GM21360 (cell line): ENCODE measurements around the gene PTPRO.

Experiments used
- ATAC-seq: cut with Tn5 transposase; IDR thresholded peaks from one replicate; pipeline ENCODE4 v1.9.1; 2021; ENCODE audit warnings: mild to moderate bottlenecking, moderate library complexity; ENCODE audit not compliant: unreplicated experiment

Gene PTPRO

DNA sequence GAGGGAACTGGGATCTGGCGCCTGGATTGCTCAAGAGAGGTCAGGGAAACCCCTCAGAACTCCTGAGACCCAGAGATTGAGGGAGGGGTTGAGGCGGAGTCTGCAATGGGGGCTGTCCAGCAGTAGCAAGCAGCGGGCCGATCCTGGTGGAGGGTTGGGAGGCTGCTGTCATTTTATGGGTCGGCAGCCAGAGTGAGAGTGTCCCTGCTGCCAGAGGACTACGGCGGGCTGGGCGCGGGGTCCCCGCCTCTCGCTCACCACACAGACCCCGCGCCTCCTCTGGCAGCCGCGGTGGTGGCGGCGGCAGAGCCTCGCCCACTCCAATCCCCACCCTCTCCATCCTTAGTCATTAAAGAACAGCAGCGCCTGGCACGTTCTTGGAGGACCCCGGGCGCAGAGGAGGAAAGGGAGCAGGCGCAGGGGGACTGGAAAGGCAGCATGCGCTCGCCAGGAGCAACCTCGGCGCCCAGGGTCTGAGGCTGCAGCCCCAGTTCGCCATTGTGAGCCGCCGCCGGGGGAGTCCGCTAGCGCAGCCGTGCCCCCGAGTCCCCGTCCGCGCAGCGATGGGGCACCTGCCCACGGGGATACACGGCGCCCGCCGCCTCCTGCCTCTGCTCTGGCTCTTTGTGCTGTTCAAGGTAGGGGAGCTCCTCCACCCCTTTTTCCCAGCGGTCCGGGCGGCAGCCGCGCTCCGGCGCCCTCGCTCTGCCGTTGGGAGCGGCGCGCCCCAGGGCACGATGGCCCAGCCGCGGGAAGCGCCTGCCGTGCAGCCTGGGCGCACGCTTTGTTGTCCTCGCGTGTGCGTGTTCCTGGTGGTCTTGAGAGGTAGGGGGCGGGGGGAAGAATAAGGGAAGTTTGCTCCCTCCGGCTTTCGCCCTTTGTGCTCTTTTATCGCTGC lies at the start of gene PTPRO:
TSS of gene PTPRO (plus strand) at position 345 of the 898 bp plus-strand sequence.
- ATAC-seq, result no peak

DNA sequence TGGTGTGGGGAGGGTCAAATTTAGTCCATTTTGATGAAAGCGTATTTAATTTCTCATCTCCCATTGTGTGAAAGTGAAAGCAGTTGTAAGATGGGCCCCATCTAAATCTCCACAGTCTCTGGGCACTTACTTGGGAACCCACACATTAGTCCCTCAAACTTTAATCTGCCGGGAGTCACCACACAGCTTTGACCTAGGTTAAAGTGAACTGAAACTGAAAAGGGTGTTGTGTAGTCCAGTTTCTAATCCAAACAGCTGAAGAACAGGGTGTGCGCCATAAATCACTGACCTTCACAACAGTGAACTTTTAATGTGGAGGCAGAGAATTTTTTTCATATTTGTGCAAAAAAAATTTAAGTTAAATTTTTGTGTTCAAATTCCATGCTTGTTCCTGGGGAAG lies 48.4 kb upstream of the PTPRO start:
- ATAC-seq, result no peak

DNA sequence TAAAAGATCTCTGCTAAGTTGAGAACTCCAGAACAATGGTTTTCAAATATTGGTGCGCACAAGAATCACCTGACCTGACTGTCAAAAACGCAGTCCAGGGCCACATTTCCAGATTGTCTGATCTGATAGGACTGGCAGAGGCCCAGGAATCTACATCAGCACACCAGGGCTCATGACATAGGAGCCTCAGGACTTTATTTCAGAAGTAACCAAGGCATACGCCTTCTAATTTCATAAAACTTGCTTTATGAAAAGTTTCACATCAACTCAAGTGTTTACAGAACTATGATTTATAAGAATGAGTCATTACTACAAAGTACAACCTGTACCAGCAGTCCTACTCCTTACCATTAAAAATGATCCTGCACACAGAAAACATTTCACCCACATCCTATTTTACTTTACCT lies 47.7 kb upstream of the PTPRO start:
- no peak for ATAC-seq

DNA sequence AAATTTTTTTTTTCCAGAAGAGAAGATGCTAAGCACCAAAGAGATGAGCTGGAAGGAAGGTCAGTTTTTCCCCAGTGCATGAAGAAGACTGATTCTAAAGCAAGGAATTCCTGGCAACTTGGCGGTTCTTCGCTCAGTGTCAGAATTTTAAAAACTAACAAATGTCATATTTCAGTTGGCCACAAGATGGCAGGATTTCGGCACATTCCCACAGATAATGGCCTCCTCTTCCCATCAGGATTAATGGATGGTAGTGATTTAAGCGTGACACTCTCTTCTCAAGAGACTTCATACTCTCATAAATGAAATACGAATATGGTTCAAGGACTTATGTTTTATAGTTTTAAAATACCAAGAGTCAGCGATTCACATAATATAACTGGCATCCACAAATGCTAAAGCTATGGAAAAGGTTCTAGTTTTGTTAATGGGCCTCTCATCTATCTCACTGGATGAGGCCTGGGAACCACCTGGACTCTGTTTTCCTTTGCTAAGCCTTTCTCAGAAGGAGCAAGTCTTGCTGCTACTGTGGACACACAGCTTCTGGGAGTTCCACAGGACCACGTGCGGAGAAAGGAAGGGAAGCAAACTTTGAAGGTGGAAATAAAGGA lies 46.1 kb upstream of the PTPRO start:
- ATAC-seq, result no peak

DNA sequence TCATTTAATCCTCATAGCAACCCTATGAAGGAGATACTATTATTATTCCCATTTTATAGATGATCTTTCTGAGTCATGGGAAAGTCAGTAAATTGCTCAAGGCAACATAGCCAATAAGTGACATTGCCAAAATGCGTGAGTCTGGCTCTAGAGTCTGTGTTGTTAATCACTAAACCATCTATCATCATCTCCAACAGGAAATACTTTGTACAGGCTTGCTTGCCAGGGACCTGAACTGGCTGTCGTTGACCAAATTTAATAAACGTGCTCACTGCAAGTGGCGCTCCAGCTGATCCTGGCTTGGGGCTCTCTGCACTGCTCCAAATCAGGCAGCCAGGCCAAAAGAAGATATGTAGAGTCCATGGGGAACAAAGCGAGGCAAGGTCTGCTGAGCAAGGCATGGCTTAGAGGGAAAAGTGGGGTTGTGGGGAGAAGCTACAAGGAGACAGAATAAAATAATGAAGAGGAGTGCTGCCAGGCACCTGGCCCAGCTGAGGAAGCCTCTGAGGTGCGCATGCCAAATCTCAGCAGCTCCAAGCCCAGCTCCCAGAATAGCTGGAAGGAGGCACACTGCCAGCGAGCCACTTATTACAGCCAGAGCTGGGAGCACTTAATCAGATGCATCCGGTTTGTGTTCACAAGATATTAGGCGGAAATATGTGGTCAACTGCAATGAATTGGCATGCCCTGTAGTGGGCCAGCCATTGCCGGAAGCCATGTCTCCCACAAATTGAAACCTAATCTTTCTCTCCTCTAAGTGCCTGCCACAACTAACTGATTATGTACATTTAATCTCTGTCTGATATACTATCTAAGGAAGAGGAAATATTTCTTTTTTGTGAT lies 43.3 kb upstream of the PTPRO start:
- ATAC-seq, result no peak

DNA sequence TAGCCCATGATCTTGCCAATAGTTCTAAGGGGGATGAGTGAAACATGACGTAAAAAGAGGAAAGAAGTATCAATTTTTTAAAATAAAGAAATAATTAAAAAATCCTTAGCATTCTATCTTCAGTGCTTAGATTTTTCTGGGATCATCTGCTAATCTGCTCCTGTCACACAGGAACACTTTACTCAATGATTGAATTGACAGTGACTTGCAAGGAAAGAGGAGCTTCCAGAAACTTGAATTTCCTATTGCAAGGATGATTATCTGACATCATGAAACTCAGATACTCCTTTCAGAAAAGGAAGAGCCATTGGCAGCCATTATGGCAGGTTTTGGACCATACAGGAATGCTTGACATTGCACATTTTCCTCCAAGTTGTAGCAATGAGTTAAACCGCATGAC lies 41.4 kb upstream of the PTPRO start:
- no peak for ATAC-seq

DNA sequence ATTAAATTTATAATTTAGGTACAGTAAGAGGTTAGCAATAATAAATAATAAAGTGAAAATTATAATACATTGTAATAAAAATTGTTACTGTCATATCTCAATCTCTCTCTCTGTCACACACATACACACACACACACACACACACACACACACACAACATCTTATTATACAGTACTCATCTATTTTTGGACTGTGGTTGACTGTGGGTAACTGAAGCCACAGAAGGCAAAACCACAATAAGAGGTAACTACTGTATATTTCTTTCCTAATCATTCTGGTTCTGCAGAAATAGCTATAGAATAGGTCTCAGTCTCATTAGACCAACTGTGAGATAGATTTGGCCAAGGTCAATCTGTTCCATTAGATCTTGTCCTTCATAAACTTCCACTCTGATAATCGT lies 33.1 kb upstream of the PTPRO start:
- no peak for ATAC-seq

DNA sequence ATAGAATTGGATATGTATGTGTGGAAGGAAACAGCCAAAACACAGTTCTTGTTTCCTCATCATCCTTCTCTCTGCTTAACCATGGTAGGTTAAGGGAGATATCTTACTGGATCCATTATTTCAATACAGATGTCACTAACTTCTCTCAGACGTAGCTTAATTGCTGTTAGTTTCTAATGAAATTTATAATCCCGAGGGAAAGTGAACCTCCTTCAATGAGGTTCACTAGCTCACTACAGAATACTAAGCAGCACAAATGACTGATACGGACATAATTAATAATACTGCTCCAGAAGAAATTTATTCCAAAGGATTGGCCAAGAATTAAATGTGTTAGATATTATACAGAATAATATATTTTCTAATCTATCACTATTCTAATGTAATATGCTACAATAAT lies 28.6 kb upstream of the PTPRO start:
- ATAC-seq, result no peak

DNA sequence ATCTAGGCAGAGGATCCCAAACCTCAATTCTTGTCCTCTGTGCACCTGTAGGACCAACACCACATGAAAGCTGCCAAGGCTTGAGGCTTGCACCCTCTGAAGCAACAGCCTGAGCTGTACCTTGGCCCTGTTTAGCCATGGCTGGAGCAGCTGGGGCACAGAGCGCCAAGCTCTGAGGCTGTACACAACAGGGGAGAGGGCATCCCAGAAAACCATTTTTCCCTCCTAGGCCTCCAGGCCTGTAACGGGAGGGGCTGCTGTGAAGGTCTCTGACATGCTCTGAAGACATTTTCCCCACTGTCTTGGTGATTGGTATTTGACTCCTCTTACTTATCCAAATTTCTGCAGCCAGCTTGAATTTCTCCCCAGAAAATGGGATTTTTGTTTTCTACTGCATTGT lies 22.4 kb upstream of the PTPRO start:
- no peak for ATAC-seq

DNA sequence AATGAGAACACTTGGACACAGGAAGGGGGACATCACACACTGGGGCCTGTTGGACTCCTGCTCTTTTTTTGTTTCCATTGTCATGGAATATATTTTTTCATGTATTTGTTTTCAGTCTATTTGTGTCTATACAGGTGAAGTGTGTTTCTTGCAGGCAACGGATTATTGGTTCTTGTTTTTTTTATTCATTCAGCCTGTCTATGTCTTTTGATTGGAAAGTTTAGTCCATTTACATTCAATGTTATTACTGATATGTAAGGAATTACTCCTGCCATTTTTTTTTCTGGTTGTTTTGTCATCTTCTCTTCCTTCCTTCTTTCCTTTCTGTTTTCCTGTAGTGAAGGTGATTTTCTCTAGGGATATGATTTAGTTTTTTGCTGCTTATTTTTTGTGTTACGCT lies 18.0 kb upstream of the PTPRO start:
- no peak for ATAC-seq

DNA sequence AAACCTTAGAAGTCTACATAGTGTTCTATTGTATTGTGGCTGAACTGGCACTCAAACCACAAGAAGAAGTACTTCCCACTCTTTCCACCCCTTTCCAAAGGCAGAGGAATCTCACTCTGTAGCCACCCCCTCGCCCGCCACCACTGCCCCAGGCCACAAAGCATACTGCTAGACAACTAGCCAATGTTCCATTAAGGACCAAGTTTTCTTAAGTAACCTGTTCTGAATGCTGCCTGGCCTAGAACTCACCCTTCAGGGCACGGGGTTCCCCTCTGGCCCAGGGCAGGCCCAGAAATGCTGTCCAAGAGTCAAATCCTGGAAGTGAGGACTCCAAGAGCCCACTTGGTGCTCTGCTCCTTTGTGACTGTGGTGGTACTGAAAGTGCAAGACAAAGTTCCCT lies 15.7 kb upstream of the PTPRO start:
- ATAC-seq, result no peak

DNA sequence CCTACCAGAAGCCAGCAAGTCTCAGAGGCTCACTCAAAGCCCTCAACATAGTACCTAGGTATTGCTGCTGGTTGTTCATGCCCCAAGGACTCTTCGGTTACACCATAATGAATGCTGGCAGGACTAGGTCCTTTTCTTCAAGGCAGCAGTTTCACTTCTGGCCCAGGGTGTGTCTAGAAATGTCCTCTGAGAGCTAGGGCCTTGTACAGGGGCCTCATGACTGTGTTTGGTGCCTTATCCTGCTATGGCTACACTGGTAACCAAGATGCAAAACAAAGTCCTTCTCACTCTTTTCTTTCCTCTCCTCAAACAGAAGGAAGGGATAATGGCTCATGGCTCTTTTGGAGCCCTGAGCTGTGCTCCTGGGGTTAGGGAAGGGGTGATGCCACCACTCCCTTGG lies 15.2 kb upstream of the PTPRO start:
- ATAC-seq, result no peak

DNA sequence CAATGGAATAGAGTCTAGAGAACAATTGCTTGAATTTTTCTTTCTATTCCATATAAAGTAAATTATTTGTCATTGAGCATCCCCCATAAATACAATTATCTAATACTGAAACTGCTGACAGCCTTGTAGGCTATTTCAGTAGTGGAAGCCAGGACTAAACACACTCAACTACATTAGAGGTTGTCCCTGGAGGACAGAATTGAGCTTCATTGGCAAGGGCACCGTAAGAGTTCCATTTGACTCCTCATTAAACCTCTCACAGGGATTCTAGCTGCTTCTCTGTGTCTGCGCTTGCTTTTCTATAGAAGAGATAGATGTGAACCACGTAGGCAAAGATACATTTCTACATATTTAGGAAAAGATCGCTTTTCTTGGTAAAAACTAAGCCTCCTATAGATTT lies 3.5 kb upstream of the PTPRO start:
- no peak for ATAC-seq

DNA sequence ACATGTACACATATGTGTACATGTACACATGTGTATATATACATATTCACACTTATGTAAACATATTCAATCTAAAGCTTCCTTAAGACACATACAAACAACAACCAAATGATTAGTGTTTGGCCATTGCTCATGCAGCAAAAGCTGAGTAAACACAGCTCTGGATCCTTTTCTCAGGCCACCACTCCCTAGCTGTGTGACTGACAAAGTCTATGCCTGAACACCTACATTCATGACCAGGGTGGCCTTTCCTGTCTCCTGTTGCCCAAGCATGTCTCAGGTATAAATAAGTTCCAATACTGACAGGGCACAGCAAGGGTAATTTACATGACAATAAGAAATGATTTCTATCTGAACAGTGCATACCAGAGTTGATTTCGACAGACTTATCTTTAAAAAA lies 1.4 kb upstream of the PTPRO start:
- ATAC-seq, result no peak

DNA sequence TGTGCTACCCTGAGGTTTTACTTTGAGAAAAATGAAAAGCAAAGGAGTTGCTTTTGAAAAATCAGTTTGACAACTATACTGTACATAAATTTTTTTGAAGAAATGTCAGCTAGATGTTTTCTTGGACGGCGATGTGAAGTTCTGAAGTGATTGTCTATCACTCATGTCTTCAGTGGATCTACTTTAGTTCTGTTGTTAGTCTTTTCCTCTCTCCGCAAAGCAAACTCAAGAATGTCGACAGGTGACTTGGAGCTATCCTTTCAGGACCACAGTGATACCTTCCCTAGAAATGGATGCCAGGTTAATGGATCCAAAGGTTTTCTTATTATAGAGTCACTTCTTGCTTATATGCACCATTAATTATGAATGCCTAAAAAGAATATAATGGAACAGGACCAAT lies 1.2 kb downstream of the PTPRO start:
- no peak for ATAC-seq

DNA sequence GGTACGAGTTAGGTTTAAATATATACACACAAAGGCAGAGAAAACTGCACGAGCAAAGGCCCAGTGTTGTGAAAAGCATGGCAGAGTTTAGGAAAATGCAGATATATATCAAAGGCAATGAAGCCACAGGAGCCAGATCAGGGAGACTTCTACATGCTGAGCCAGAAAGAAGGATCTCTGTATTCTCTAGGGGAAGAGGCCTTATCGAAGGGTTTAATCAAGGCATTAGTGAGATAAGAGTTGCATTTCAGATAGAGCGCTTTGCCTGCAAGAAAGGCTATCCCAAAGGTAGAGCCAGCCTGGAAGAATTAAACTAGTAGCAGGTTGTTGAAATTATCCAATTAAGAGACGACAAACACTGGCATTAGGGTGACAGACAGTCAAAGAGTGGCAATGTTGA lies 7.6 kb downstream of the PTPRO start:
- no peak for ATAC-seq

DNA sequence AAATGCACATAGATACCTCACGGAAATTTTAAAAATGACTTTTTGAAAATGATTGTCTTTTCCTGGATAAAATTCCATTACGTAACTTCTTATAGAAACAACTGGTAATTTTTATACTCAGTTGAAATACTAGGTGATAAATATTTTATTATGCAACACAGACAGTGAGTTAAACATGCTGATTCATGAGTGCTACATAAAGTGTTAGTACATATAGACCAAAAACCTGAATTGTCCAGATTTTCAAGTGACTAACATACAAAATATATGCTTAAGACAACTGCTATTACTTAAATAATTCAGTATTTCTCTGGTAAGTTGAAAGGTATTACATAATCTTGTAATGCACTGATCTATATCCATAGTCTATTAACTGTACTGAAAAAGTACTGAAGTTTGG lies 11.9 kb downstream of the PTPRO start:
- ATAC-seq, result no peak

DNA sequence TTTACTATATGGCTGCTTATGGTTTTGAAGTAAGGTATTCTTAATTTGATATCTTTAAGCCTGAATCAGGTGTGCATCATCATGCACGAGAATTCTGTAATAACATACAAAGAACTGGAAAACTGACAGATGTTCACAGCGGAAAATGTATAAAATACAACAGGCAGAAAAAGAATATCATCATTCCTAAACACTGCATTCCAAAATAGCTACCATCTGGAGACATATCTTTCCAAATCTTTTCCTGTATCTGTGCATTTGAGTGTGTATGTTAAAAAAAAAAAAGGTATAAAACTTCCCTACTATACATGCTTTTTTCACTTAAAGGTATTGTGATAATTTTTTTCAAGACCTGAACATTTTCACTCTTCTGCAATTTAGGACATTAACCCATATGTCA lies 13.7 kb downstream of the PTPRO start:
- no peak for ATAC-seq

DNA sequence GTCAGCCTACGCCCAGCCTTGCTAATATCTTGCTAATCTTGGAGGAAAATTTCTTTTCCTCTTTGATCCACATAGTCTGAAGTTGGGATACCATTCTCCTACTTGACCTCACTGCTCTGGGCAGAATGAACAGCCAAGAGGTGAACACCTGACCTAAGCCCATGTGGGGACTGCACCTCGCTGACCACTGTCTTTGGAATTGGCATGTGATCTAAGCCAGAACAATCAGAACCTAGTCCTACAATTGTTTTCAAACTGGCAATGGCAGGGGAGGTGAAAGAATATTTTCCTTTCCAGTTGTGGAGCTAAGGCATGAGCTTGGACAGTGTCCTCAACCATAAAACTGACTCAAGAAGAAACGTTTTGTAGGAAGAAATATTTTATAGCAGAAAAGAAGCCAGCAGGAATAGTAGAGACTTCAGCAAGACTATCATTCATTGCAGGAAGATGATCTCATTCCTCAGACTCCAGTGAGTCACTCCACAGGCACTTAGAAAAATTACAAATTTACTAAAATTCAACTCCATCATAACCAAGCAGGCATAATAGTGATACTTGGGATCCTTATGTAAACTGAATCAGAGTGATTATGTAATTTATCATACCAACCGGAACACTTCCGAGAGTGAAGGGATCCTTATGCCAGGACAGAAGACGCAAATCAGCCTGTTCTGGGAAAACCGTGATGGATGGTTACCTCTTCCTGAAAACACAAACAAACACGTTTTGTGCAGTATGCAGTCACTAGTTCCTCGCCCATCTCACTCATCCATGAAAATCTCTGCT lies 14.7 kb downstream of the PTPRO start:
- no peak for ATAC-seq

DNA sequence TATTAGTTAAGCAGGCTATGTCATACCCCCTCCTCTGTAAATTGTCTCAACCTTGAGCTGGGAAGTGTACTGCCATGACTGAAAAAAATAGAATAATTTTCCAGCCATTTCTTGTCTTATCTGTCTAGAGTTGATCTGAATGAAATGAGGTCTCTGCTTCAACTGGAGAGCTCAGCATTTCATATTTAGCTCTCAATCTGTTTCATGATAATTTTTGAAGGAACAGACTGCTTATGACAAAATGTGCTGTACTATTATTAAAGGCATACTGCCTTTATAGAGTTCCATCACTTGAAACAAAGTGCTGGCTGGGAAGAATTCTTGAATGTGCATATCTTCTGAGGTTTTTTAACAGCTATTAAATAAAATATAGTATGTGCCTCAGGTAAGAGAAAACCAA lies 19.1 kb downstream of the PTPRO start:
- ATAC-seq, result no peak

DNA sequence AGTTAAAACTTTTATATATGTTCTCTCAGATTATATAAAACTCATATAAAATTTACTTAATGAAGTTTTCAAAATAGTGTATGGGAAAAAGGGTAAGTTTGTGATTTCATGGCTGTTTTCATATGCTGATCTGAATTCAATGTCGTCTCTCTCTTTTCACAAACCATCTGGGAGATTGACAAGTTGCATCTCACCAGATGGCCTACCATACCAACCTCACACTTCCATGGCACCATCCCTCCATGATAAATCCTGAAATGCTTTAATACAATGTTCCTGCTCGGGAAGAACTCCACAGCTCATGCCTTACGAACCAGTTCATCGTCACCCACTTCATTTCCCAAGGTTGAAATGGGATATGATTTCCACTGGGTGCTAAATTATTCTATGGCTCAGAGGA lies 22.3 kb downstream of the PTPRO start:
- no peak for ATAC-seq
